Right ventricle myocardium superior (tissue), 1 donor: Measurements from ENCODE around the gene FGF4. TPM values are rescaled to one million over a fixed set of nuclear protein-coding genes. Genes with fewer than 3 reads are reported as not detected.
"Not testable (repeated sequence)": the region's sequence is repeated elsewhere in the genome, so short reads cannot be mapped to it uniquely, and the experiment has no call there.

Source experiments
- ATAC-seq: fragments of 200-7000 bp; cut with Tn5 transposase; one replicate; pipeline ENCODE4 v1.9.1; 2020; ENCODE audit warnings: mild to moderate bottlenecking; ENCODE audit not compliant: poor library complexity
- DNase-seq: peaks from one replicate; pipeline ENCODE4 v3.0.0-alpha.2; 2020
- intact Hi-C: fragments of 100-400 bp; cut with DNase I; formaldehyde crosslinking; loops from one replicate; pipeline ENCODE4 v1.11.2; 2022
- total RNA-seq: library from RNA; stranded (reverse); fragmentation: NEBNext Ultra II Directional; extraction: Animal tissue kit (Norgen Biotek cat#: 25700); gene quantifications from one replicate; pipeline ENCODE4 v1.2.1, GENCODE V29; 2021
- donor health status: DM: no; HTN: yes; CAD: no; lungs with severe emphysema.

FGF4 gene
- total RNA-seq, 1 donor from 2014 or later, result not detected

GRCh38 chr11:69787906-69788305, 12.8 kb upstream of the FGF4 start:
- ATAC-seq, result no peak
- no peak for DNase-seq
- intact Hi-C loops, result no loop called here

GRCh38 chr11:69787457-69787856, 12.3 kb upstream of the FGF4 start:
- no peak for ATAC-seq
- intact Hi-C loops, result no loop called here

GRCh38 chr11:69781241-69781640, 6.1 kb upstream of the FGF4 start:
- intact Hi-C loops, result no loop called here
- ATAC-seq (no peak), DNase-seq (no peak)

More at GRCh38 chr11:69787457-69787856, 12.3 kb upstream of the FGF4 start:
- no peak for DNase-seq

- ATAC-seq, result no peak
These were observed 3.2 kb upstream of the FGF4 start for GRCh38 chr11:69778373-69778772.

GRCh38 chr11:69774354-69775162, 583 bp downstream of the FGF4 start:
- no peak for ATAC-seq
- no peak for DNase-seq
- intact Hi-C loops, result no loop called here

More at GRCh38 chr11:69778373-69778772, 3.2 kb upstream of the FGF4 start:
- no peak for DNase-seq
- intact Hi-C loops, result no loop called here

- no peak for DNase-seq
- intact Hi-C loops, result no loop called here
- ATAC-seq, result no peak
These were observed 1.4 kb downstream of the FGF4 start for GRCh38 chr11:69773626-69774353.

DNA sequence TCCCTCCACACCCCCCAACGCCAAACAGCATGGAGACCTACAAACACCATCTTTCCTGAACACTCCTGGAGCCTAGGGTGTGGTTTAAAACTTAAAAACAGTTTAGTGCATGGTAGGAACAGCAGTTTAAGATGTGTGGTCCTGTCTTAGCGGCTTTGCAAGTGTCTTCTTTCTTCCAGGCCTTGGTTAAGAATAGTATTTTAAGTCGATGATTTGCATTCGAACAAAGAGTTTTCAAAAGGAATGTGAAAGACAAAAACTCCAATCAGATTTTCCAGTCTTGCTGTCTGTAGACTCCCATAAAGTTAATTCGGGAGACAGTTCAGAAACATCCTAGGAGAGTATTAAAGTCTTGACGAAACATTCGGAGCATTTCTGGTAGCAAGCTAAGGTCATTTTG, 3.7 kb downstream of the FGF4 start:
- intact Hi-C loops, result no loop called here
- DNase-seq, result no peak
- no peak for ATAC-seq

GRCh38 chr11:69770540-69770939, 4.6 kb downstream of the FGF4 start:
- intact Hi-C loops, result no loop called here
- DNase-seq (no peak), ATAC-seq (no peak)

DNA sequence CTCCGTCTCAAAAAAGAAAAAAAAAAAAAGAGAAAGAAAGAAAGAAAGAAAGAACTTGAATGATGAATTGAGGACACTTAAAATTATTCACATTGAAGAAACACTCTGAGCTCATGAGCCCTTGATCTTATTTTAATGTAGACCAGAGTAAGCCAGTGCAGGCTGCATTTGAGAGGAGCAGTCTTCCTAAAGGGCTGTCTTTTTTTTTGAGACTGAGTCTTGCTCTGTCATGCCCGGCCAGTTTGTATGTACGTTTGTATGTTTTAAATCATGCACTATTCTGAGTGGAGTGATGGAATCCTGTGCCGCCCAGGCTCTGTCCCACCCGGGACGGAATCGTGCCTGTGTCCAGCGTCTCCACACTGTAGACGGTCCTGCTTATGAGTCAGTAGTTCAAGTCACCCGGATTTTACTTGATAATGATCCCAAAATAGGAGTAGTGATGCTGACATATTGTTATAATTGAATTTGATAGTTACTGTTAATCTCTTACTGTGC, 9.6 kb downstream of the FGF4 start:
- DNase-seq (no peak), ATAC-seq (no peak)
- intact Hi-C loops, result no loop called here

- DNase-seq, intact Hi-C loops, ATAC-seq: not testable (repeated sequence)
These were observed 10.2 kb downstream of the FGF4 start for GRCh38 chr11:69764918-69765317.

DNA sequence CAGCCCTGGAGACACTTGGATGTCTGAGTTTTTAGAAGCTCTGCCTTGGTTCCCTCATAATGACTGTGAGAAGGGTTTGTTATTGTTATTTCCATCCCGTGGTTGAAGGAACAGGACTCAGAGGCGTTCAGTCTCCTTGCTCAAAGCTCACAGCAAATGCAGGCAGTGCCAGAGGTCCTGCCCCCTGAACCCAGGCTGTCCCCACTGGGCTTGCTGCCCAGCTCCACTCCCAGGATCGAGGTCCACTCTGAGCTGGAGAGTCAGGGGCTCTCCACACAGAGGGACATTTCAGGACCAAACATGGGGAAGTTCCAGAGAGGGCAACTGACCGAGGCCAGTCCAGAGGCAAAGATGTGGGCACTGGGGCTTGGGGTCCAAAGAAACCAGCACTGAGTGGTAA, 14.8 kb downstream of the FGF4 start:
- no peak for DNase-seq
- no peak for ATAC-seq
- intact Hi-C loops, result no loop called here

GRCh38 chr11:69752890-69753289, 22.3 kb downstream of the FGF4 start:
- DNase-seq, result no peak
- intact Hi-C loops, result no loop called here
- ATAC-seq, result no peak

DNA sequence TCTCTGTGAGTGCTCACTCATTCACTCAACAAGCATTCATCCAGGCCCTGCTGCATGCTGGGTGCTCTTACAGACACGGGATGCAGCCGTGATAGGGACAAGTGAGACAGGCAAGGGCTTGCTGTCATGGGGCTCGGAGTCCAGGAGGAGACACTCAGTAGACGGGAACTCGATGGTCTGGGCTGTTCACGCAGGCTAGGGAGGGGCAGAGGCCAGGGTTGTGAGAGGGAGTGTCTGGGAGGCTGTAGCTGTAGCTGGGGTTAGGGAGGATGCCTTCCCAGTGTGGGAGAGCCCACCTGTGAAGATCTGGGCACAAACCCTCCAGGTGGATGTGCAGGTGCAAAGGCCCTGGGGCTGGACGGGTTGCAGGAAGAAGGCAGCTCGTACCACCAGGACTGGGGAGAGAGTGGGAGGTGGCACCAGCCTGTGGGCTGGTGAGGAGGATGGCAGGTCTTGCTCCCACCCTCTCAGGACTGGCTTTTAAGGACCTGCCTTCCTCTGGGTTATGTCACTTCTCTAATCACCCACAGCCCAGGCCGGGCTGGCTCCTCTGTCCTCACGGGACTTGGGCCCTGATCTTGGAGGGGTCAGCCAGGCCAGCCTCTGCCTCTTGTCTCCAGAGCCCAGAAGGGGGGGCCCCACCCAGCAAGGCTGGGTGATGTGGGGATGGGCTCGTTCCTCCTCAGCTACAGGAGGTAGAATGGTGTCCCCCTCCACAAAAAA, 24.1 kb downstream of the FGF4 start:
- DNase-seq (no peak), ATAC-seq (no peak)
- intact Hi-C loops, result no loop called here

- ATAC-seq (no peak), DNase-seq (no peak)
- intact Hi-C loops, result no loop called here
These were observed 24.9 kb downstream of the FGF4 start for GRCh38 chr11:69750108-69750850.

- ATAC-seq, result no peak
- intact Hi-C loops, result no loop called here
- no peak for DNase-seq
These were observed 26.5 kb downstream of the FGF4 start for GRCh38 chr11:69748637-69749036.

DNA sequence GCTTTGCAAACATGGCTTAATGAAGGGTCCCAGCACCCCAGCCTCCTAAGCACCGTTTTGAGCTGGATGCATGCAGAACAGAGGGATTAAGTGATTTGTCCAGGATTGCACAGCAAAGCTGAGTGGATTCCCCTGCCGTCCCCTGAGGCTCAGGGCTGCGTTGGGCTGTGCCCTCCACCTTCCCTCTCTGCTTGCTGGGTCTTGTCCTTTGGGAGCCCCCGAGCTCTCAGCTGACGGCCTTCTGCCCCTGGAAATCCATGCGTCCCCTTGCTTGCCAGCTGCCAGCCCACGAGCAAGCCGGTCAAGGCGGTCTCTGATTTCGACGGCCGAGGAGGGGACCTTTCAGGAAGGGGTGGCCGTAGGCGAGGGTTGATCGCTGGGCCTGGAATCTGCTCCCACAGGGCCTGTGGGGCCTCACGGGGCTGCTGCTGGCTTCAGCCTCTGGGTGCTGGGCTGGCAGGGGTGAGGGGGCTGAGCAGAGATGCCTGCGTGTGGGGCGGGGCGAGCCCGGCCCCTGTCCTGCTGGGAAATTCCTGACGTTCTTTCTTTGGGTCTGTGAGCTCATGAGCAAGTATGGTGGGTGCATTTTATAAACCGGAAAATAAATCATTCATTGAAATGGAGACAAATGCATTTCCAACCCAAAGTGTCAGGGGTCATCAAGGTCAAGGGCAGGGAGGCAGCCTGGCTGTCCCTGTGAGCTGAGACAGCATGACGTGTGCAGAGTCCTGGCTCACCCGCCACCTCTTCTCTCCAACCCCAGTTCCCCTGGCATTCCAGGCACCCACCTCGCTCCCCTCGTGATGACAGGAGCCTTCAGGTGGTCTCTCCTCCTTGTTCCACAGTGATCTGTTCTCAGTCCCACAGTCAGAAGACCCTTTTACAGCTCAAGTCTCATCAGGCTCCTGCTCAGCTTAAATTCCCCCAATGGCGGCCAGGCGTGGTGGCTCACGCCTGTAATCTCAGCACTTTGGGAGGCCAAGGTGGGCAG, 28.1 kb downstream of the FGF4 start:
- ATAC-seq (no peak), DNase-seq (no peak)
- intact Hi-C loops, result no loop called here

GRCh38 chr11:69746140-69746539, 29.0 kb downstream of the FGF4 start:
- no peak for ATAC-seq
- intact Hi-C loops, result no loop called here
- DNase-seq, result no peak

DNA sequence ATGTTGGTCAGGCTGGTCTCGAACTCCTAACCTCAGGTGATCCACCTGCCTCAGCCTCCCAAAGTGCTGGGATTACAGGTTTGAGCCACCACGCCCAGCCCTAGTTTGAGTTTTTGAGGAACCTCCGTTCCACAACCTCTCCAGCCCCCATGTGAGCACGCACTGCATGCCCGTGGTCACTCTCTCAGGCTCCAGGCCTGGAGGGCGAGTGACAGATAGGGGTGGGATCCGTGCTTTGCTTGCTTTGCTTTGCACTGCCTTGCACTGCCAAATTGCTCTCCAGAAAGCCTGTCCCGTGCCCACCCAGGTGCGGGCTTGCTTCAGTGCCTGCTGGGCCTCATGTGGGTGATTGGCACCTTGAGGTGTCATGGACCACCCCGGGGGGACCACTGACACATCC, 29.9 kb downstream of the FGF4 start:
- ATAC-seq (no peak), DNase-seq (no peak)
- intact Hi-C loops, result no loop called here
